ENCODE measurements around the gene LAMA5.

LAMA5 gene

DNA sequence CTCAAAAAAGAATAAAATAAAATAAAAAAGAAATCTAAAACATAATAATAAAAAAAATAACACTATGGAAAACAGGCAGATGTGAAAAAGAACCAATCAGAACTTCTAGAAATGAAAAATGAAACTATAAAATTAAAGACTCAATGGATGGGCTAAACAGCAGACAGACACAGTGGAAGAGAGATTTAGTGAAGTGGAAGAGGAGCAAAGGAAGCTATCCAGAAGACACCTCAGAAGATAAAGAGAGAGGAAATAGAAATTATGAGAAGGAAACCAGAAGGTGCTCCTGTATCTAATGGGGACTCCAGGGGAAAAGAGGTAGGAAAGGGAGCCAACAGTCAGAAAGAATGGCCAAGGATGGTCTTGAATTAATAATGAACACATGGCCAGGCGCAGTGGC lies 18.5 kb downstream of the LAMA5 start:
- Histone ChIP-seq H3K9me3 (ENCODE audit: control insufficient read depth, insufficient read depth, low read length) (peaks cover 4% of the 10 kb centered on the region; the same call in 1 of the 2 replicates), H3K9ac (ENCODE audit: low read depth, low read length) (no peak overlapping the region), H3K4me1 (ENCODE audit: insufficient read depth, low read length) (no peaks in the 10 kb centered on the region), H3K36me3 (ENCODE audit: insufficient read depth, low read length) (peaks cover 66% of the 10 kb centered on the region)

DNA sequence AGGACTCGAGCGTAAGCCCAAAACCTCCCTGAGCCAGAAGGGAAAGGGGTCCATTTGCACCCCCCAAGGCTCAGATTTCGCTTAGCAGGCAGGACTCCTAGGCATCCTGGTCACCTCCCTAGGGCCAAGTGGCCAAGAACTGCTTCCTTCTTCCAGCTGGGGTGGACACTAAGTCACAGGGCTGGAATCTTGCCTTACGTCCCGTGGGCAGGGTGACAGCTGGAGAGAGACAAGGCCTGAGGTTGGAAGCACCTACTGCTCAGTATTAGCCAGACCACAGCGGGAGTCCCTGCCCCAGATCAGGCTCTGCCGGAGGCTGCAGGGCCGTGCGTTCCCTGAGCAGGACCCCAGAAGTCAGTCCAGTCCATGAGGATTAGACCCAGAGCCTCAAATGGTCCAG lies 19.7 kb downstream of the LAMA5 start:
- Histone ChIP-seq H3K4me1 (ENCODE audit: insufficient read depth, low read length) (no peaks in the 10 kb centered on the region), H3K9me3 (ENCODE audit: control insufficient read depth, insufficient read depth, low read length) (peaks cover 4% of the 10 kb centered on the region; the same call in 1 of the 2 replicates), H3K36me3 (ENCODE audit: insufficient read depth, low read length) (peaks cover 66% of the 10 kb centered on the region), H3K9ac (ENCODE audit: low read depth, low read length) (no peak overlapping the region)

DNA sequence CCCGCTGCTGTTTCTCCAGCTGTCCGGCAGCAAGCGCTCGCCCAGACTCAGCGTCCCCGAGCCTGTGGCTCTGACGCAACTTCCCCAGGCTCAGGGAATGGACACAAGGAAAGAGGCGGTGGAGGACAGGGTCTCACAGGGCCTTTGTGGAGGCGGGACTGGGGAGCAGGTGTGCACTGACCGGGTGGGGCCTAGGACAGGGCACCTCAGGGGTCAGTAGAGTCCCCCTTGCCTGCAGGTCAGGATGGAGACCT lies 20.0 kb downstream of the LAMA5 start:
- H3K9me3 ChIP-seq (ENCODE audit: control insufficient read depth, insufficient read depth, low read length): peaks cover 4% of the 10 kb centered on the region; the same call in 1 of the 2 replicates
- no peak overlapping the region for H3K9ac ChIP-seq (ENCODE audit: low read depth, low read length)
- peaks cover 66% of the 10 kb centered on the region for H3K36me3 ChIP-seq (ENCODE audit: insufficient read depth, low read length)
- H3K4me1 ChIP-seq (ENCODE audit: insufficient read depth, low read length): no peaks in the 10 kb centered on the region

DNA sequence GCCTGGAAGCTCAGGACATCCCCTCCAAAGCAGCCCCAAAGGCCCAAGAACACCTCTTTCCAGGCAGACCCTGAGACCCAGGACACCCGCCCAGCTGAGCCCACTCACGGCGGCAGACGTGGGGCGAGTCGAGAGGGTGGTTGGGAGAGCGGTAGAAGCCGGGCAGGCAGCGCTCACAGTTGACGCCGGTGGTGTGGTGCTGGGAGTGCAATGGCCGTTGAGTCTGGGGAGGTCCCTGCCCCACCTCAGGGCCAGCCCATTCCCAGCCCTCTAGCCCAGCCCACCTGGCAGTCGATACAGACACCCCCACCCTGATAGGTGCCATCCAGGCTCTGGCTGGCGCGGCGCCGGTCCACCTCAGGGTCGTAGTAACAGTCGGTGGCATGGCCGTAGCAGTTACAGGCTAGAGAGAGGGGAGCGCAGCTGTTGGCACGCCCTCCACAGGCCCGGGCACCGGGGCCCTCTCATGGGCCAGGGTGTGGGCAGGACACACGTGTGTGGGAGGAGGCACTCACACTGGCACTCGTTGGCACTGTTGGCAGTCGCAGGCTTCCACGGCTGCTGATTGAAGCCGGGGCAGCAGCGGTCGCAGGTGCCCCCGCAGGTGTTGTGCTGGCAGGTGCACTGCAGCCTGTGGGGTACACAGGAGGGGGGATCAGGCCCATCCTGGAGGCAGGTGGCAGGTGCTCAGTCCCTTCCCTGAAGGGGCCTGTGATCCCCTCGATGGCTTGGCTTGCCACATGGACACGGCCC lies 20.5 kb downstream of the LAMA5 start:
- H3K9me3 ChIP-seq (ENCODE audit: control insufficient read depth, insufficient read depth, low read length): peaks cover 4% of the 10 kb centered on the region; the same call in 1 of the 2 replicates
- H3K4me1 ChIP-seq (ENCODE audit: insufficient read depth, low read length): no peaks in the 10 kb centered on the region
- no peak overlapping the region for H3K9ac ChIP-seq (ENCODE audit: low read depth, low read length)
- H3K36me3 ChIP-seq (ENCODE audit: insufficient read depth, low read length): peaks cover 61% of the 10 kb centered on the region

DNA sequence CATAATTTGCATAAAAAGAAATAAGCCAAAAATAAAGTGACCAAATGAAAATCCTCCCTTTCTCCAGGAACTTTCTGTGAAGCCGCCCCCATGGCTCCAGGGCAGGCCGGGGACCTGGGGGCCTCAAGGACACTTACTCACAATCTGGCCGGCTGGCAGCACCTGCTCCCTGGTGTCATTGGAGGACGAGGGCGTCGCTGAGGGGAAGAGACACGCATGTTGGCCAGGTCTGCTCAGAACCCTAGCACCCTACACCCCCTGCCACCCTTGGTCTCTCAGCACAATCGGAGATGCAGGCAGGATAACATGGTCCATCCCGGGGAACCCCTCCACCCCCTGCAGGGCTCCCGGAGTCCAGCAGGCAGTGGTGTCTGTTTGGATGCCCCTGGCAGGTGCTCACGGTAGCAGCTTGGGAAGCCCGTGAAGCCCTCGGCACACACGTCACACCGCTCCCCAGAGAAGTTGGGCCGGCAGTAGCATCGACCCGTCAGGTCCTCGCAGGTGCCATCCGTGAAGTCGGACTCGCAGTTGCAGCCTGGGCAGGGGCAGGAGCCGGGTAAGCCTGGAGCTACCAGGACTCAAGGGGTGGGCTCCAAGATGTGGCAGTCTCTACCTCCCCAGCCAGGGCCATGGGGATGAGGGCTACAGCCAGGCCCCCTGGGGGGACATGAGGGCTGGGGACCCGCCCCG lies 21.3 kb downstream of the LAMA5 start:
- H3K4me1 ChIP-seq (ENCODE audit: insufficient read depth, low read length): no peaks in the 10 kb centered on the region
- H3K9ac ChIP-seq (ENCODE audit: low read depth, low read length): no peak overlapping the region
- H3K9me3 ChIP-seq (ENCODE audit: control insufficient read depth, insufficient read depth, low read length): peaks cover 4% of the 10 kb centered on the region; the same call in 1 of the 2 replicates
- peaks cover 60% of the 10 kb centered on the region for H3K36me3 ChIP-seq (ENCODE audit: insufficient read depth, low read length)

DNA sequence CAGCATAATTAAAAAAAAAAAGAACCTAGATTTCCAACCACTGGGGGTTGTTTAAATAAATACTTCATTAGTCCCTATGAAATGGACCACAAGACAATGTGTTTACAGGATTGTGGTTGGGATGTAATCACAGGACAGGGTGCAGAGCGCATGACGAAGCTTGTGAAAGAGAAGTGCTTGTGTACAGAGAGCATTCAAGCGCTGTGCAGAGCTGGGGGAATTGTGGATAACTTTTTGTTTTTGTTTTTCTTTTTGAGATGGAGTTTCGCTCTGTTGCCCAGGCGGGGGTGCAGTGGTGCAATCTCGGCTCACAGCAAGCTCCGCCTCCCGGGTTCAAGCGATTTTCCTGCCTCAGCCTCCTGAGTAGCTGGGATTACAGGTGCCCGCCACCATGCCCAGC lies 22.3 kb downstream of the LAMA5 start:
- H3K9ac ChIP-seq (ENCODE audit: low read depth, low read length): no peak overlapping the region
- peaks cover 4% of the 10 kb centered on the region; the same call in 1 of the 2 replicates for H3K9me3 ChIP-seq (ENCODE audit: control insufficient read depth, insufficient read depth, low read length)
- peaks cover 52% of the 10 kb centered on the region for H3K36me3 ChIP-seq (ENCODE audit: insufficient read depth, low read length)
- H3K4me1 ChIP-seq (ENCODE audit: insufficient read depth, low read length): no peaks in the 10 kb centered on the region

DNA sequence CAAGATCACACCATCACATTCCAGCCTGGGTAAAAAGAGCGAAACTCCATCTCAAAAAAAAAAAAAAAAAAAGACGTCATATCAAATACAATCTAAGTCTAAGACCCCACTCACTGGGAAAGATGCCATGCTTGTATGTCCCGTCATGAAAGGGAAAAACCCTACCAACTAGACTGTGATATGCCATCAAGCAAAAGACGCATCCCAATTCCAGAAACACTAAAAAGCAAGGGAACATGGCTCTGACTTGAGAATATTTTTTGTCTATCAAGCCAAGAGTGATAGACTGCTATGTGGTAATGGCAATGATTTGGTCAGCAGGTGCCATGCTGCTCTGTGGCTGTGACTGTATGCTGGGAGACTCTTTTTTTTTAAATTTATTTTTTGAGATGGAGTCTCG lies 23.0 kb downstream of the LAMA5 start:
- no peak overlapping the region for H3K9ac ChIP-seq (ENCODE audit: low read depth, low read length)
- 0 out of 2 replicates have a peak, but pooled peaks cover under 1% of the 10 kb centered on the region for H3K9me3 ChIP-seq (ENCODE audit: control insufficient read depth, insufficient read depth, low read length)
- H3K36me3 ChIP-seq (ENCODE audit: insufficient read depth, low read length): peaks cover 53% of the 10 kb centered on the region
- H3K4me1 ChIP-seq (ENCODE audit: insufficient read depth, low read length): no peaks in the 10 kb centered on the region

DNA sequence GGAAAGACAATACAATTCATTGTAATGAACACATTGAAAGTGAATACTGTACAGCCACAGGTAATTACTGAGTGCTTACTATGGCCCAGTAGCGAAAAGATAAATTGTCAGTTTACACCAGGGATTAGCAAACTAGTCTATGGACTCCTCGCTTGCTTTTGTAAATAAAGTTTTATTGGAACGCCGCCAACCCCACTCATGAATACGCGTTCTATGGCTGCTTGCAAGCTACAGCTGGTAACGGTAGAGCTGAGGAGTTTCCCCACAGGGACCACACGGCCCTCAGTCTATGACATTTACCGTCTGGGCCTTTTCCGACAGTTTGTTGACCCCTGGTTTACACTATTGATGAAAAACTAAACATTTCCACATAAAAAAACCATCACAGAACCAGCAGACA lies 24.2 kb downstream of the LAMA5 start:
- no peaks in the 10 kb centered on the region for H3K9me3 ChIP-seq (ENCODE audit: control insufficient read depth, insufficient read depth, low read length)
- no peaks in the 10 kb centered on the region for H3K4me1 ChIP-seq (ENCODE audit: insufficient read depth, low read length)
- no peak overlapping the region for H3K9ac ChIP-seq (ENCODE audit: low read depth, low read length)
- H3K36me3 ChIP-seq (ENCODE audit: insufficient read depth, low read length): peaks cover 53% of the 10 kb centered on the region

DNA sequence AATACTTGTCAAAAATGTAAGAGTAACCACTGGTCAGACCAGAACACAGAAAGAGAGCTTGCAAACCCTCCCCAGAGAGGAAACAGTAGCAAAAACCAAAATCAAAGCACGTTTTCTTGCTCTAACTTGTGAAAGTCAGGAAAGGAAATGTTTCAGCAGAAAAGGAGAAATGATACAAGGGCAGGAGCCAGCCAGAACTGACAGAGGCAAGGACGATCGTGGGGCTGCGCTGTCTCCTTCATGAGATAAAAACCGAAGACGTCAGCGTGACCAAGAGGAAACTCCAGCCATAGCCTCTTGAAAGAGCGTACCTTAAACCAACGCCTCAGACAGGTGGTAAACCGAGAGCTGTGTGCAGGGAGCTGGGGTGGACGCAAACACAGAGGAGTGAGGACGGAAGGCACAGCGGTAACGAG lies 27.5 kb downstream of the LAMA5 start:
- Histone ChIP-seq H3K9me3 (ENCODE audit: control insufficient read depth, insufficient read depth, low read length) (no peaks in the 10 kb centered on the region), H3K9ac (ENCODE audit: low read depth, low read length) (no peak overlapping the region)

DNA sequence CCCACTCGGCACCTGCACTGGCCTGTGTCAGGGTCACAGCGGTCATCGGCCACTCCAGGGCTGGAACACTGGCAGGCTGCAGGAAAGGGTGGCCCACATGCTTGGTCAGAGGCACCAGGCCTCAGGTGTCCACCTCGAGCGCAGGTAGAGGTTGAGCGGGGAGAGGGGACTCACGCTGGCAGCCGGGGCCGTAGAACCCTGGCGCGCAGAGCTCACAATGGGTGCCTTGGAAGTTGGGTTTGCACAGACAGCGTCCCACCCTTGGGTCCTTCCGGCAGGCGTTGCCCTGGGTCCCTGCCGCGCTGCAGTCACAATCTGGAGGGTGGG lies 28.9 kb downstream of the LAMA5 start:
- Histone ChIP-seq H3K4me1 (ENCODE audit: insufficient read depth, low read length) (no peaks in the 10 kb centered on the region), H3K9ac (ENCODE audit: low read depth, low read length) (no peak overlapping the region), H3K9me3 (ENCODE audit: control insufficient read depth, insufficient read depth, low read length) (no peaks in the 10 kb centered on the region), H3K36me3 (ENCODE audit: insufficient read depth, low read length) (peaks cover 37% of the 10 kb centered on the region)

More for the DNA sequence above, 27.5 kb downstream of the LAMA5 start:
- H3K36me3 ChIP-seq (ENCODE audit: insufficient read depth, low read length): peaks cover 42% of the 10 kb centered on the region
- H3K4me1 ChIP-seq (ENCODE audit: insufficient read depth, low read length): no peaks in the 10 kb centered on the region

DNA sequence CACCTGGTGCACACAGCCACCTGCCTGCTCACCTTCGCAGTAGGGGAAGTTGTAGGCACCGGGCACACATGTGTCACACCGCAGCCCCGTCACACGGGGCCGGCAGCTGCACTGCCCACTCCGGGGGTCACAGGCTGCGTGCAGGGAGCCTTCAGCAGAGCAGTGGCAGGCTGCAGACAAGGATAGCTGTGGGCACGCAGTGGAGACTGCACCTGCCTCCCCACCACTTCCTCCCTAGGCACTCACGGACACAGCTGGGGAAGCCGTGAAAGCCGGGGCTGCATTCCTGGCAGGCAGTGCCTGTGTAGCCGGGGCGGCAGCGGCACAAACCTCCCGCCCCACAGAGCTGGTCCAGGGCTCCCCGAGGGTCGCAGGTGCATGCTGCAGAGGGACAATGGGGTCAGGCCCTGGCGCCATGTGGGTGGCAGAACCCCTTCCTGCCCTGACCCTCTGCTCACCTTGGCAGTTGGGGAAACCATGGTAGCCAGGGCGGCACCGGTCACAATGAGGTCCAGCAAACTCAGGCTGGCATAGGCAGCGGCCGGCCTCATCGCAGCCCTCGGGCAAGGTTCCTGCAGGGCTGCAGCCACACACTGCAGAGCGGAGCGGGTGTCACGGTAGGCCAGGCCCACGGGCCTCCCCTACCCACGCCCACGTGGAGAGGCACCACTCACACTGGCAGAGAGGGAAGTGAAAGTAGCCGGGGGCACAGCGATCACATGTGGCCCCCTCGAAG lies 29.4 kb downstream of the LAMA5 start:
- Histone ChIP-seq H3K9me3 (ENCODE audit: control insufficient read depth, insufficient read depth, low read length) (no peaks in the 10 kb centered on the region), H3K36me3 (ENCODE audit: insufficient read depth, low read length) (peaks cover 40% of the 10 kb centered on the region), H3K4me1 (ENCODE audit: insufficient read depth, low read length) (no peaks in the 10 kb centered on the region), H3K9ac (ENCODE audit: low read depth, low read length) (no peak overlapping the region)

DNA sequence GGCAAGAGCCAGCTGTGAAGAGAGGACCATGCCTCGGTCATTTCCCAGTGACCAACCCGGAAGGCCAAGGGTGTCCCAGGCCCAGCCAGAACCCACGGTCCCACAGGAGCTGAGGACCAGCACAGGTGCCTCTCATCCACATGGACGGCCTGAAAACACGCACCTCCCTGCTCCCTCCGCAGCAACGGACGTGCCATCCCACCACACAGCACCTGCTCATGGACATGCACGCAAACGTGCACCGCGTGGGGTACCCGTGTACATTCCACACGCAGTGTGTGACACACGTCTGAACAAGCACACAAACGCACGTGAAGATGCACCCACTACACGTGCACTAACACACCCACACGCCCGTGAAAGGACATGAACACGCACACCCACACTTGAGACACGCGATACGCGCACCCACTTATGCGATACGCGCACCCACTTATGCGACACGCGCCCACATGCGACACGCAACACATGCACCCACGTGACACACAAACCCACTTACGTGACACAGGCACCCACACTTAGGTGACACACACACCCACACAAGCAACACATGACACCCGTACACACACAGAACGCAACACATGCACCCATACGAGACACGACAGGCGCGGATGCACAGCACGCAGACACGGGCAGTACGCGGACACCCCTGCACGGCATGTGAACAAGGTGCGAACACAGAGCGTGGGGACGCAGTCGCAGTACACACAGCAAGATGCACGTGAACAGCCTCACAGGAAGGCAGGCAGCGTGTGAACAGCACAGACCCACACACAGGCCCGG lies 30.1 kb downstream of the LAMA5 start:
- no peaks in the 10 kb centered on the region for H3K4me1 ChIP-seq (ENCODE audit: insufficient read depth, low read length)
- H3K9me3 ChIP-seq (ENCODE audit: control insufficient read depth, insufficient read depth, low read length): no peaks in the 10 kb centered on the region
- no peak overlapping the region for H3K9ac ChIP-seq (ENCODE audit: low read depth, low read length)
- peaks cover 39% of the 10 kb centered on the region for H3K36me3 ChIP-seq (ENCODE audit: insufficient read depth, low read length)

DNA sequence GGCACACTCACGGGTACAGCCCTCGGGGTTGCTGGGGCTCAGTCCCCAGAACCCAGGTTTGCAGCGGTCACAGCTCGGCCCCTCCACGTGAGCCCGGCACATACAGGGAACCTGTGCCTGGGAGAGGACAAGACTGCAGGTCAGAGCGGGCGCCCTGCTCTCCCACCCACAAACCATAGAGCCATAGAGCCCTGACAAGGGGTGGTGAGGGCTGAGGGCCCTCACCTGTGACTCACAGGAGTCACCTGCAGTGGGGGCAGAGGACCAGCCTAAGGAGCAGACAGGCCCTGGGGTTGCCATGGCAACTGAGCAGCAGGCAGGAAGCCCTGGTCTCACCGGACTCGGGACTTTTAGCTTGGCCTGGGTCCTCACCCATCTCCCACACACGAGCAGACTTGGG lies 30.8 kb downstream of the LAMA5 start:
- no peaks in the 10 kb centered on the region for H3K9me3 ChIP-seq (ENCODE audit: control insufficient read depth, insufficient read depth, low read length)
- peaks cover 44% of the 10 kb centered on the region for H3K36me3 ChIP-seq (ENCODE audit: insufficient read depth, low read length)
- no peak overlapping the region for H3K9ac ChIP-seq (ENCODE audit: low read depth, low read length)
- no peaks in the 10 kb centered on the region for H3K4me1 ChIP-seq (ENCODE audit: insufficient read depth, low read length)

DNA sequence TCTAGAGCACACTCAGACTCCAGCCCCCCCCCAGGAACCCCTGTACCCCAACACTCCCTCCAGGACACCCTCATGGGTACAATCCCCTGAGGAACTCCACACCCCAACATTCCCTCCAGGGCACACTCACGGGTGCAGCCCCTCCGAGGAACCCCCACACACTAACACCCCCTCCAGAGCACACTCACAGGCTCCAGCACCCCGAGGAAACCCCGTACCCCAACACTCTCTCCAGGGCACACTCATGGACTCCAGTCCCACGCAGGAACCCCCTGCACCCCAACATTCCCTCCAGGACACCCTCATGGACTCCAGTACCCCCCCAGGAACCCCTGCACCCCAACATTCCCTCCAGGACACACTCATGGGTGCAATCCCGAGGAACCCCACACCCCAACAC lies 31.6 kb downstream of the LAMA5 start:
- Histone ChIP-seq H3K4me1 (ENCODE audit: insufficient read depth, low read length) (no peaks in the 10 kb centered on the region), H3K36me3 (ENCODE audit: insufficient read depth, low read length) (peaks cover 41% of the 10 kb centered on the region), H3K9me3 (ENCODE audit: control insufficient read depth, insufficient read depth, low read length) (no peaks in the 10 kb centered on the region), H3K9ac (ENCODE audit: low read depth, low read length) (no peak overlapping the region)

Data from ES-I3 (cell line).